ENCODE results near the gene ALX1. TPM values are rescaled to one million over a fixed set of nuclear protein-coding genes. Genes with fewer than 3 reads are reported as not detected.

The ALX1 gene
- polyA plus RNA-seq, 4 donors: not detected

- 5 to 14% (median 8%) methylated on average over 37 of the region's 37 CpGs for WGBS, 3 donors
- DNase-seq: no peak
- Histone ChIP-seq H3K4me1 (ENCODE audit: control insufficient read depth in 3 of 3, insufficient read depth in 2 of 3, low read depth in 1 of 3, low read length in 2 of 3) (peaks cover 0 to 4% (median 0%) of the 10 kb centered on the region in 3 donors), H3K9me3 (ENCODE audit: control insufficient read depth in 2 of 2, insufficient read depth in 1 of 2, low read depth in 1 of 2, low read length in 1 of 2) (no peaks in the 10 kb centered on the region), H3K36me3 (ENCODE audit: control insufficient read depth in 3 of 3, insufficient read depth in 2 of 3, low read depth in 1 of 3, low read length in 3 of 3) (no peaks in the 10 kb centered on the region), H3K4me3 (ENCODE audit: low read depth in 1 of 3, low read length in 3 of 3) (no peak overlapping the region), H3K27me3 (ENCODE audit: control insufficient read depth in 3 of 3, insufficient read depth in 3 of 3, low read length in 3 of 3) (peaks cover 0 to 52% (median 23%) of the 10 kb centered on the region in 3 donors), H3K27ac (ENCODE audit: low read depth in 1 of 3, low read length in 2 of 3) (no peak overlapping the region)
- no peak for FAIRE-seq
Observed at GRCh38 chr12:85273381-85274314, 6.4 kb upstream of the ALX1 start.

- peaks cover 0 to 59% (median 26%) of the 10 kb centered on the region in 3 donors for H3K27me3 ChIP-seq (ENCODE audit: control insufficient read depth in 3 of 3, insufficient read depth in 3 of 3, low read length in 3 of 3)
- FAIRE-seq (no peak), DNase-seq (no peak)
- H3K36me3 ChIP-seq (ENCODE audit: control insufficient read depth in 3 of 3, insufficient read depth in 2 of 3, low read depth in 1 of 3, low read length in 3 of 3): no peaks in the 10 kb centered on the region
- H3K4me3 ChIP-seq (ENCODE audit: low read depth in 1 of 3, low read length in 3 of 3): no peak overlapping the region
- no peak overlapping the region for H3K27ac ChIP-seq (ENCODE audit: low read depth in 1 of 3, low read length in 2 of 3)
- peaks cover 0 to 4% (median 0%) of the 10 kb centered on the region in 3 donors for H3K4me1 ChIP-seq (ENCODE audit: control insufficient read depth in 3 of 3, insufficient read depth in 2 of 3, low read depth in 1 of 3, low read length in 2 of 3)
- no peaks in the 10 kb centered on the region for H3K9me3 ChIP-seq (ENCODE audit: control insufficient read depth in 2 of 2, insufficient read depth in 1 of 2, low read depth in 1 of 2, low read length in 1 of 2)
- 11 to 15% (median 13%) methylated on average over 8 of the region's 8 CpGs for WGBS, 3 donors
Observed at GRCh38 chr12:85274315-85274651, 5.7 kb upstream of the ALX1 start.

GRCh38 chr12:85275374-85275773, 4.6 kb upstream of the ALX1 start:
- 5 to 14% (median 9%) methylated on average over 2 of the region's 2 CpGs for WGBS, 3 donors
- H3K4me3 ChIP-seq (ENCODE audit: low read depth in 1 of 3, low read length in 3 of 3): no peak overlapping the region
- no peak for FAIRE-seq
- DNase-seq: no peak
- peaks cover 0 to 70% (median 33%) of the 10 kb centered on the region in 3 donors for H3K27me3 ChIP-seq (ENCODE audit: control insufficient read depth in 3 of 3, insufficient read depth in 3 of 3, low read length in 3 of 3)
- H3K36me3 ChIP-seq (ENCODE audit: control insufficient read depth in 3 of 3, insufficient read depth in 2 of 3, low read depth in 1 of 3, low read length in 3 of 3): no peaks in the 10 kb centered on the region
- H3K4me1 ChIP-seq (ENCODE audit: control insufficient read depth in 3 of 3, insufficient read depth in 2 of 3, low read depth in 1 of 3, low read length in 2 of 3): peaks cover 0 to 13% (median 0%) of the 10 kb centered on the region in 3 donors
- no peak overlapping the region for H3K27ac ChIP-seq (ENCODE audit: low read depth in 1 of 3, low read length in 2 of 3)
- no peaks in the 10 kb centered on the region for H3K9me3 ChIP-seq (ENCODE audit: control insufficient read depth in 2 of 2, insufficient read depth in 1 of 2, low read depth in 1 of 2, low read length in 1 of 2)

- 20 to 25% (median 22%) methylated on average over 3 of the region's 3 CpGs for WGBS, 3 donors
- no peak for FAIRE-seq
- Histone ChIP-seq H3K4me1 (ENCODE audit: control insufficient read depth in 3 of 3, insufficient read depth in 2 of 3, low read depth in 1 of 3, low read length in 2 of 3) (peaks cover 0 to 20% (median 0%) of the 10 kb centered on the region in 3 donors), H3K9me3 (ENCODE audit: control insufficient read depth in 2 of 2, insufficient read depth in 1 of 2, low read depth in 1 of 2, low read length in 1 of 2) (no peaks in the 10 kb centered on the region), H3K27ac (ENCODE audit: low read depth in 1 of 3, low read length in 2 of 3) (no peak overlapping the region), H3K36me3 (ENCODE audit: control insufficient read depth in 3 of 3, insufficient read depth in 2 of 3, low read depth in 1 of 3, low read length in 3 of 3) (no peaks in the 10 kb centered on the region), H3K4me3 (ENCODE audit: low read depth in 1 of 3, low read length in 3 of 3) (no peak overlapping the region), H3K27me3 (ENCODE audit: control insufficient read depth in 3 of 3, insufficient read depth in 3 of 3, low read length in 3 of 3) (peaks cover 2 to 85% (median 36%) of the 10 kb centered on the region in 3 donors)
- DNase-seq: no peak
Observed at GRCh38 chr12:85277191-85277590, 2.8 kb upstream of the ALX1 start.

- Histone ChIP-seq H3K27me3 (ENCODE audit: control insufficient read depth in 3 of 3, insufficient read depth in 3 of 3, low read length in 3 of 3) (peaks cover 2 to 80% (median 34%) of the 10 kb centered on the region in 3 donors), H3K4me3 (ENCODE audit: low read depth in 1 of 3, low read length in 3 of 3) (no peak overlapping the region), H3K9me3 (ENCODE audit: control insufficient read depth in 2 of 2, insufficient read depth in 1 of 2, low read depth in 1 of 2, low read length in 1 of 2) (no peaks in the 10 kb centered on the region), H3K36me3 (ENCODE audit: control insufficient read depth in 3 of 3, insufficient read depth in 2 of 3, low read depth in 1 of 3, low read length in 3 of 3) (no peaks in the 10 kb centered on the region), H3K4me1 (ENCODE audit: control insufficient read depth in 3 of 3, insufficient read depth in 2 of 3, low read depth in 1 of 3, low read length in 2 of 3) (peaks cover 0 to 20% (median 0%) of the 10 kb centered on the region in 3 donors), H3K27ac (ENCODE audit: low read depth in 1 of 3, low read length in 2 of 3) (no peak overlapping the region)
- WGBS, 3 donors: 13 to 23% (median 16%) methylated on average over 30 of the region's 30 CpGs
- FAIRE-seq: no peak
- peak; percentile 57 to 61 for DNase-seq
Observed at GRCh38 chr12:85277900-85278597, 2.0 kb upstream of the ALX1 start.

- Histone ChIP-seq H3K4me3 (ENCODE audit: low read depth in 1 of 3, low read length in 3 of 3) (no peak overlapping the region), H3K9me3 (ENCODE audit: control insufficient read depth in 2 of 2, insufficient read depth in 1 of 2, low read depth in 1 of 2, low read length in 1 of 2) (no peaks in the 10 kb centered on the region), H3K27me3 (ENCODE audit: control insufficient read depth in 3 of 3, insufficient read depth in 3 of 3, low read length in 3 of 3) (peaks cover 2 to 77% (median 27%) of the 10 kb centered on the region in 3 donors), H3K27ac (ENCODE audit: low read depth in 1 of 3, low read length in 2 of 3) (no peak overlapping the region), H3K4me1 (ENCODE audit: control insufficient read depth in 3 of 3, insufficient read depth in 2 of 3, low read depth in 1 of 3, low read length in 2 of 3) (peaks cover 0 to 20% (median 0%) of the 10 kb centered on the region in 3 donors), H3K36me3 (ENCODE audit: control insufficient read depth in 3 of 3, insufficient read depth in 2 of 3, low read depth in 1 of 3, low read length in 3 of 3) (no peaks in the 10 kb centered on the region)
- 24 to 61% (median 52%) methylated on average over 37 of the region's 37 CpGs for WGBS, 3 donors
- no peak for DNase-seq
- no peak for FAIRE-seq
Observed at GRCh38 chr12:85278598-85279448, 1.2 kb upstream of the ALX1 start.

GRCh38 chr12:85279449-85280164, 413 bp upstream of the ALX1 start:
- no peaks in the 10 kb centered on the region for H3K9me3 ChIP-seq (ENCODE audit: control insufficient read depth in 2 of 2, insufficient read depth in 1 of 2, low read depth in 1 of 2, low read length in 1 of 2)
- H3K4me1 ChIP-seq (ENCODE audit: control insufficient read depth in 3 of 3, insufficient read depth in 2 of 3, low read depth in 1 of 3, low read length in 2 of 3): peaks cover 0 to 20% (median 0%) of the 10 kb centered on the region in 3 donors
- peak overlapping the region in 2 of 3 donors; percentile 34 to 50 for H3K4me3 ChIP-seq (ENCODE audit: low read depth in 1 of 3, low read length in 3 of 3)
- WGBS, 3 donors: 8 to 19% (median 19%) methylated on average over 40 to 44 of the region's 44 CpGs
- FAIRE-seq (no peak), DNase-seq (peak; percentile 5 to 26)
- no peak overlapping the region for H3K27ac ChIP-seq (ENCODE audit: low read depth in 1 of 3, low read length in 2 of 3)
- H3K36me3 ChIP-seq (ENCODE audit: control insufficient read depth in 3 of 3, insufficient read depth in 2 of 3, low read depth in 1 of 3, low read length in 3 of 3): no peaks in the 10 kb centered on the region
- H3K27me3 ChIP-seq (ENCODE audit: control insufficient read depth in 3 of 3, insufficient read depth in 3 of 3, low read length in 3 of 3): peaks cover 2 to 71% (median 27%) of the 10 kb centered on the region in 3 donors
